Cardiac muscle cell (in vitro differentiated cells and primary cell): ENCODE results near the gene RBBP7. TPM values are rescaled to one million over a fixed set of nuclear protein-coding genes. Genes with fewer than 3 reads are reported as not detected.

Experiments used
- DNase-seq, 2 donors: peaks; one replicate each; pipeline versions ENCODE4 v3.0.0 to v3.0.0-alpha.2; 2010 to 2017; ENCODE audit warnings: low read depth in 1 of 2, low spot score in 1 of 2
- H3K27ac ChIP-seq: fragments of 200-600 bp; sonication (generic); 2 replicates; pipeline ENCODE4 v1.5.1; 2016
- H3K27me3 ChIP-seq: fragments of 200-600 bp; sonication (generic); 2 replicates; pipeline ENCODE4 v1.6.0; 2016; ENCODE audit warnings: control low read depth
- H3K36me3 ChIP-seq: fragments of 200-600 bp; sonication (generic); 2 replicates; pipeline ENCODE4 v1.5.1; 2016; ENCODE audit warnings: control low read depth
- H3K4me1 ChIP-seq: fragments of 200-600 bp; sonication (generic); 2 replicates; pipeline ENCODE4 v1.8.1; 2017; ENCODE audit warnings: low read depth, mild to moderate bottlenecking, mixed run types
- H3K4me3 ChIP-seq: fragments of 200-600 bp; sonication (generic); 2 replicates; pipeline ENCODE4 v1.5.1; 2016; ENCODE audit warnings: mild to moderate bottlenecking
- H3K9me3 ChIP-seq: fragments of 200-600 bp; sonication (generic); 2 replicates; pipeline ENCODE4 v1.5.1; 2017; ENCODE audit warnings: low read depth, mild to moderate bottlenecking, control low read depth
- CTCF ChIP-seq: IDR thresholded peaks from 2 replicates; pipeline ENCODE4 v1.5.1; 2012; ENCODE audit warnings: low read depth, mild to moderate bottlenecking, low read length
- polyA plus RNA-seq: library from polyadenylated mRNA; unstranded; fragments of >200 nt; fragmentation: Nextera tagmentation; extraction: Ambion mirVana; gene quantifications from 2 replicates; pipeline ENCODE4 v1.2.1, GENCODE V29; 2016
- total RNA-seq: library from RNA; depleted of rRNA; stranded (reverse); fragments of >200 nt; gene quantifications from 2 replicates; pipeline ENCODE4 v1.2.3, GENCODE V29; 2016

Gene RBBP7
- total and polyA plus RNA-seq, 2 experiments from 2014 or later = 231 to 448 TPM

DNA sequence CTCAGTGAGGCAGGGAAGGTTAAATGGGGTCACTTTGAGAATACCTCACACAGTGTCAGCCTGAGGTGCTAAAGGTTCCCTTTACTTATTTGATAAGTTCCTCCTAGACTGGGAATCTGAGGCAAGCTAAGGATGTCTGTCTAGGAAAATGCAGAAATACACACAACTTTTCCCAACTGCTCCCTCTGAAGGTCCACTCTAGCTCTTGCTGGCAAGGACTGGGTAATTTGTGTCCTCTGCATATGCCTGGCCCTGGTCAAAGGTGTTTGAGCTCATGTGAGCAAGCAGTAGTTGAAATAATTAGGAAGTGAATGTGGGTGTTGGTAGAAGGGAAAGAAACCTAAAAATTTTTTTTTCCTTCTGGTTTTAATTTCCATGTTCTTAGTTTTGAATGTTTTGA, 62.6 kb downstream of the RBBP7 start:
- H3K27ac ChIP-seq = peak overlapping the region; percentile 33
- no peaks in the 10 kb centered on the region for H3K9me3 ChIP-seq
- DNase-seq = peak; percentile 23 to 51
- peak; percentile 51 for TF ChIP-seq CTCF
- no peaks in the 10 kb centered on the region for H3K36me3 ChIP-seq
- H3K4me1 ChIP-seq = no peaks in the 10 kb centered on the region
- no peaks in the 10 kb centered on the region for H3K27me3 ChIP-seq
- H3K4me3 ChIP-seq = no peak overlapping the region

DNA sequence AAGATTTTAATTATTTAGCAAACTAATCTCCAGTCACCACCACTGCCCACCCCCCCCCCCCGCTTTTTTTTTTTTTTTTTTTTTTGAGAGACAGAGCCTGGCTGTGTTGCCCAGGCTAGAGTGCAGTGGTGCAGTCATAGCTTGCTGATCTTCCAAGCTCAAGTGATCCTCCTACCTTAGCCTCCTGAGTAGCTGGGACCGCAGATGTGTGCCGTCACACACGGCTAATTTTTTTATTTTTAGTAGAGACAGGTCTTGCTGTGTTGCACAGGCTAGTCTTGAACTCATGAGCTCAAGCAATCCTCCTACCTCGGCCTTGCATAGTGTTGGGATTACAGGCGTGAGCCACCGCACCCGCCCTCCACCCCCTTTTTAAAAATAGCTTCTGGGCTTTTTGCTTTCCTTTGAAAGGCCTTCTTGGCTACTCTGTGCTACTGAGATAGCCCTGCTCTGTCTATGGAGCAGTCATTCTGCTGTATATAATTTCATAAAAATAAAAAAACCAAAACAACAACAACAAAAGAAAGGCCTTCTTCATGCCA, 65.2 kb downstream of the RBBP7 start:
- Histone ChIP-seq H3K27me3 (no peaks in the 10 kb centered on the region), H3K27ac (no peak overlapping the region), H3K9me3 (no peaks in the 10 kb centered on the region), H3K4me3 (no peak overlapping the region), H3K36me3 (no peaks in the 10 kb centered on the region), H3K4me1 (no peaks in the 10 kb centered on the region)
- no peak for TF ChIP-seq CTCF
- DNase-seq = no peak

DNA sequence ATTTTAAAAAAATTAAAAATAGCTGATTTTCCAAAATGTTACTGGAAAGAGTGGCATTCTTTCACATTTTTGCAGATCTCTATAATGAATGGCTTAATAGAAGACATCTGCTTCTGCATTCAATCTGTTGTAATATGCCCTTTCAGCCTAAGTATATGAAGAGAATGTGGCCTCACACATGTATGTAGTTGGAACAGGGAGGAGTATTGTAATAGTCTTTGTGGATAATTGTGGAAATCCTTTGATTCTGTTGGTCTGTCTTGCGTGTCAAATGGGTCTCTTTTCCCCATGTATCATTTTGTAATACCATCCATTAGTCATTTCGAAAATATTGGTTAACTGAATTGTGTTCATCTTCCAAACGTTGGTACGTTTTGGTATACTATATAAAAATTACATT, 72.3 kb downstream of the RBBP7 start:
- no peak overlapping the region for H3K4me3 ChIP-seq
- no peaks in the 10 kb centered on the region for H3K9me3 ChIP-seq
- TF ChIP-seq CTCF = no peak
- DNase-seq = no peak
- H3K27me3 ChIP-seq = no peaks in the 10 kb centered on the region
- no peaks in the 10 kb centered on the region for H3K4me1 ChIP-seq
- peaks cover 5% of the 10 kb centered on the region for H3K36me3 ChIP-seq
- no peak overlapping the region for H3K27ac ChIP-seq

GRCh38 chrX:16797358-16797757, 72.8 kb downstream of the RBBP7 start:
- TF ChIP-seq CTCF = no peak
- H3K27ac ChIP-seq = no peak overlapping the region
- no peaks in the 10 kb centered on the region for H3K9me3 ChIP-seq
- no peaks in the 10 kb centered on the region for H3K4me1 ChIP-seq
- no peaks in the 10 kb centered on the region for H3K27me3 ChIP-seq
- peak in 1 of 2 donors; percentile 31 for DNase-seq
- H3K4me3 ChIP-seq = no peak overlapping the region
- H3K36me3 ChIP-seq = peaks cover 5% of the 10 kb centered on the region

- no peaks in the 10 kb centered on the region for H3K4me1 ChIP-seq
- no peak overlapping the region for H3K4me3 ChIP-seq
- peaks cover 5% of the 10 kb centered on the region for H3K36me3 ChIP-seq
- no peak overlapping the region for H3K27ac ChIP-seq
- no peaks in the 10 kb centered on the region for H3K27me3 ChIP-seq
- TF ChIP-seq CTCF = no peak
- DNase-seq = no peak
- no peaks in the 10 kb centered on the region for H3K9me3 ChIP-seq
These were observed 73.9 kb downstream of the RBBP7 start for GRCh38 chrX:16796298-16796697.

Other genes starting within 250 kb of the RBBP7 start
- gene S100G, start 220.2 kb downstream of the RBBP7 start, total RNA-seq = not detected in 2 replicates
- not detected in 2 replicates for gene S100G, start 220.2 kb downstream of the RBBP7 start, polyA plus RNA-seq
- gene CTPS2, start 157.7 kb downstream of the RBBP7 start, total RNA-seq = 49.3 and 51.0 TPM in 2 replicates
- gene CTPS2, start 157.7 kb downstream of the RBBP7 start, polyA plus RNA-seq = 37.4 and 50.9 TPM in 2 replicates
- gene SYAP1, start 150.8 kb downstream of the RBBP7 start, total RNA-seq = 26.7 and 28.1 TPM in 2 replicates
- gene SYAP1, start 150.8 kb downstream of the RBBP7 start, polyA plus RNA-seq = 27.5 and 40.2 TPM in 2 replicates
- gene TXLNG, start 83.9 kb downstream of the RBBP7 start, total RNA-seq = 10.0 and 16.8 TPM in 2 replicates
- 12.4 and 16.0 TPM in 2 replicates for gene TXLNG, start 83.9 kb downstream of the RBBP7 start, polyA plus RNA-seq
- gene REPS2, start 76.3 kb upstream of the RBBP7 start, total RNA-seq = 9.1 and 17.3 TPM in 2 replicates
- 6.0 and 9.8 TPM in 2 replicates for gene REPS2, start 76.3 kb upstream of the RBBP7 start, polyA plus RNA-seq